DOHH2 (cell line): ENCODE data around the gene MBLAC1.
A peak's percentile ranks its signal among the peaks of the same experiment; 100 is the strongest.

ENCODE experiments used
- H3F3A ChIP-seq: fragments of 200-600 bp; sonication (generic), shearing (Covaris generic); 2 replicates; pipeline ENCODE4 v1.6.0; 2016; ENCODE audit warnings: antibody characterized with exemption, mild to moderate bottlenecking; ENCODE audit not compliant: control insufficient read depth, insufficient read depth
- H3K27ac ChIP-seq: fragments of 200-600 bp; sonication (generic); 2 replicates; pipeline ENCODE4 v1.5.1; 2014; ENCODE audit warnings: low read depth, mild to moderate bottlenecking, low read length, moderate library complexity
- H3K27me3 ChIP-seq: fragments of 200-600 bp; sonication (generic); 2 replicates; pipeline ENCODE4 v1.6.1; 2014; ENCODE audit warnings: mild to moderate bottlenecking, low read length, mixed read lengths; ENCODE audit not compliant: control insufficient read depth
- H3K36me3 ChIP-seq: fragments of 200-600 bp; sonication (generic); 2 replicates; pipeline ENCODE4 v1.6.1; 2014; ENCODE audit warnings: mild to moderate bottlenecking, low read length, moderate library complexity, mixed read lengths; ENCODE audit not compliant: control insufficient read depth
- H3K4me1 ChIP-seq: fragments of 200-600 bp; sonication (generic); 2 replicates; pipeline ENCODE4 v1.6.1; 2014; ENCODE audit warnings: mild to moderate bottlenecking, low read length, mixed read lengths; ENCODE audit not compliant: control insufficient read depth
- H3K4me2 ChIP-seq: fragments of 200-600 bp; sonication (generic); 2 replicates; pipeline ENCODE4 v1.6.0; 2014; ENCODE audit warnings: mild to moderate bottlenecking, low read length, moderate library complexity
- H3K4me3 ChIP-seq: fragments of 200-600 bp; sonication (generic); 2 replicates; pipeline ENCODE4 v1.5.1; 2014; ENCODE audit warnings: mild to moderate bottlenecking, low read length, mixed read lengths
- H3K79me2 ChIP-seq: fragments of 200-600 bp; sonication (generic); 2 replicates; pipeline ENCODE4 v1.6.1; 2014; ENCODE audit warnings: mild to moderate bottlenecking, low read length, mixed read lengths; ENCODE audit not compliant: control insufficient read depth
- H3K9me2 ChIP-seq: fragments of 200-600 bp; sonication (generic); replicated peaks from 2 replicates; pipeline ENCODE4 v1.6.1; 2014; ENCODE audit warnings: mild to moderate bottlenecking, low read length, mixed read lengths; ENCODE audit not compliant: control insufficient read depth
- H3K9me3 ChIP-seq: fragments of 200-600 bp; sonication (generic); 2 replicates; pipeline ENCODE4 v1.6.1; 2014; ENCODE audit warnings: antibody characterized with exemption, low read length, mixed read lengths; ENCODE audit not compliant: control insufficient read depth, insufficient read depth
- H4K20me1 ChIP-seq: fragments of 200-600 bp; sonication (generic); 2 replicates; pipeline ENCODE4 v1.6.0; 2014; ENCODE audit warnings: low read depth, mild to moderate bottlenecking, antibody characterized with exemption, low read length, moderate library complexity; ENCODE audit not compliant: control insufficient read depth, insufficient read depth
- CTCF ChIP-seq: fragments of 200-600 bp; sonication (generic); IDR thresholded peaks from one replicate; pipeline ENCODE4 v1.5.1; 2014; ENCODE audit warnings: antibody characterized with exemption, mild to moderate bottlenecking, low read depth, low read length; ENCODE audit not compliant: poor library complexity, severe bottlenecking
- EZH2phosphoT487 ChIP-seq: fragments of 200-600 bp; sonication (generic); IDR thresholded peaks from 2 replicates; pipeline ENCODE4 v1.6.1; 2017; ENCODE audit warnings: borderline replicate concordance, mild to moderate bottlenecking, antibody characterized with exemption, low read length, moderate library complexity, mixed read lengths

The MBLAC1 gene

GRCh38 chr7:100101016-100101862 is 25.5 kb upstream of the MBLAC1 start, which contains the start of the genes AP4M1 and MCM7:
TSS of gene AP4M1 (plus strand) at chr7:100101643. CDS start at chr7:100101715, 72 bp downstream.
TSS of gene MCM7 (minus strand) at chr7:100101397. CDS start at chr7:100101294, 103 bp downstream.
- H3K4me3 ChIP-seq = peak within 1 kb of the TSS; percentile 99
- peak within 1 kb of the TSS; percentile 92 for H3K4me2 ChIP-seq
- no peaks in the 10 kb centered on the region for H3K9me3 ChIP-seq
- H3K4me1 ChIP-seq = peaks cover 28% of the 10 kb centered on the region
- H3F3A ChIP-seq = peaks cover 38% of the 10 kb centered on the region
- no peaks in the 10 kb centered on the region for H3K27me3 ChIP-seq
- H3K79me2 ChIP-seq = peaks cover 57% of the 10 kb centered on the region
- peaks cover 76% of the 10 kb centered on the region for H3K36me3 ChIP-seq
- peak within 1 kb of the TSS; percentile 97 for H3K27ac ChIP-seq
- H4K20me1 ChIP-seq = peaks cover 29% of the 10 kb centered on the region
- TF ChIP-seq EZH2phosphoT487 = no peak
- TF ChIP-seq CTCF = no peak
- no peaks in the 10 kb centered on the region for H3K9me2 ChIP-seq

- Histone ChIP-seq H3K36me3 (peaks cover 75% of the 10 kb centered on the region), H3K4me1 (peaks cover 28% of the 10 kb centered on the region), H4K20me1 (peaks cover 20% of the 10 kb centered on the region), H3K9me2 (no peaks in the 10 kb centered on the region), H3K9me3 (no peaks in the 10 kb centered on the region), H3K79me2 (peaks cover 44% of the 10 kb centered on the region), H3K4me2 (peak overlapping the region; percentile 92), H3F3A (peaks cover 23% of the 10 kb centered on the region), H3K4me3 (peak overlapping the region; percentile 99), H3K27ac (no peak overlapping the region), H3K27me3 (no peaks in the 10 kb centered on the region)
- TF ChIP-seq EZH2phosphoT487 = no peak
- TF ChIP-seq CTCF = no peak
Measured at GRCh38 chr7:100102950-100103840, 23.6 kb upstream of the MBLAC1 start.

GRCh38 chr7:100105534-100105933 is 21.2 kb upstream of the MBLAC1 start:
- Histone ChIP-seq H4K20me1 (no peaks in the 10 kb centered on the region), H3K27ac (no peak overlapping the region), H3K27me3 (no peaks in the 10 kb centered on the region), H3F3A (peaks cover 3% of the 10 kb centered on the region; the same call in 1 of the 2 replicates), H3K36me3 (peaks cover 68% of the 10 kb centered on the region), H3K9me2 (no peaks in the 10 kb centered on the region), H3K79me2 (peaks cover 21% of the 10 kb centered on the region), H3K4me2 (no peak overlapping the region), H3K9me3 (no peaks in the 10 kb centered on the region), H3K4me3 (no peak overlapping the region), H3K4me1 (peaks cover 12% of the 10 kb centered on the region)
- TF ChIP-seq EZH2phosphoT487 (no peak), CTCF (no peak)
